GM23248 (cell line): ENCODE results near the gene MEGF9.

Source experiments
- EZH2 ChIP-seq: fragments of 200-600 bp; sonication (generic); IDR thresholded peaks from 2 replicates; pipeline ENCODE4 v1.6.1; 2018; ENCODE audit warnings: antibody characterized with exemption, mild to moderate bottlenecking; ENCODE audit not compliant: insufficient read depth, poor library complexity, severe bottlenecking
- EZH2phosphoT487 ChIP-seq: fragments of 200-600 bp; sonication (generic); IDR thresholded peaks from 2 replicates; pipeline ENCODE4 v1.6.1; 2018; ENCODE audit warnings: antibody characterized with exemption, moderate library complexity, mild to moderate bottlenecking, low read depth; ENCODE audit not compliant: insufficient read depth

DNA sequence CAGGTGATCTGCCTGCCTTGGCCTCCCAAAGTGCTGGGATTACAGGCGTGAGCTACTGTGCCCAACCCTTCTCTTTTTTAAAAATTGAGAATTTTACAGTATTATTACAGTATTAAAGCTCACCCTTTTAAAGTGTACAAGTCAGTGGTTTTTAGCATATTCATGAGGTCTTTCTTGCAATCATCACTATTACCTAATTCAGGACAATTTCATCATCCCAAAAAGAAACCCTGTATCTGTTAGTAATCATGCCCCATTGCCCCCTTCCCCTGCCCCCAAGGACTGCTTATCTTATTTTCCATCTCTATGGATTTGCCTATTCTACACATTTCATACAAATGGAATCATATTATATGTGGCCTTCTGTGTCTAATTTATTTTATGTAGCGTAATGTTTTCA, 22.6 kb upstream of the MEGF9 start:
- no peak for TF ChIP-seq EZH2phosphoT487
- no peak for TF ChIP-seq EZH2
